ENCODE data around the gene MARCHF2.
A peak's percentile ranks its signal among the peaks of the same experiment; 100 is the strongest.

MARCHF2 gene

DNA sequence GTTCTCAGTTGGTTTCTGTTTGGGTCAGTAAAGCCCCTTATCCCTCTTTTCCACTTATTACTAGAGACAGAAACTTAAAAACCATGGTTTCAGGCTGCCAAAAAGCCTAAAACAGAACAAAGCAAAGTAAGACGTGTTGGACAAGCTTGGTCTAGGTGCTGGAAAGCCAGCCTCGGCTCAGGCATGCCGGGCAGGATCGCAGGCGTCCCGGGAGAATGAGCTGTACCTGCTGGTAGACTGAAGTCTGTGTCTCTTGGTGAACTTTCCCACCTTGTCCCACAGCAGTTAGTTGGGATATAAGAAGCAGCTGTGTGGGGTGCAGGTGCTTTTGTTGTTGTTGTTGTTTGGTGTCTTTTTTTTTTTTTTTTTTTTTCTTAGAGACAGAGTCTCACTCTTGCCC, 68.5 kb downstream of the MARCHF2 start:
- DNase-seq, result no peak

GRCh38 chr19:8482696-8483095, 69.6 kb downstream of the MARCHF2 start:
- DNase-seq, result no peak

GRCh38 chr19:8483165-8483564, 70.1 kb downstream of the MARCHF2 start:
- no peak for DNase-seq

DNA sequence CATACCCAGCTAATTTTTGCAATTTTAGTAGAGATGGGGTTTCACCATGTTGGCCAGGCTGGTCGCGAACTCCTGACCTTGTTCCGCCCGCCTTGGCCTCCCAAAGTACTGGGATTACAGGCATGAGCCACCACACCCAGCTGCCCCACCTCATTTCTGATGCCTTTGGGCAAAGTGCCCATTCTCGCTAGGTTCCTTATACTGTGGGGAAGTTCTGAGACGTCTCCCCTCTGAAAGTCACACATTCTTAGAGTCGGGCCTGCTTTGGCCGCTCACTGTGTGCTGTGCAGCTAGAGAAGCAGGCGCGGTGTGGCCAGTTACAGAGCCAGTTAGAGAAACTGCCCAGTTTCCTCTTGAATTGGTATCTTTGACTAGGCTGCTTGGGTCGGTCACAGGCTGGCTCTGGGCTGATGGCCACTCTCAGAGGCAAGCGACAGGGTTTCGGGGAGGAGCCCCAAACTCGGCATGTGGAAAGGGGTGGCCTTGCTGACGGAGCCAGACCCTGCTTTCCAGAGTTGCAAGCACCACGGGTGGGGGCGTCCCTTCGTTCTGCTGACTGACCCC, 71.3 kb downstream of the MARCHF2 start:
- no peak for DNase-seq

DNA sequence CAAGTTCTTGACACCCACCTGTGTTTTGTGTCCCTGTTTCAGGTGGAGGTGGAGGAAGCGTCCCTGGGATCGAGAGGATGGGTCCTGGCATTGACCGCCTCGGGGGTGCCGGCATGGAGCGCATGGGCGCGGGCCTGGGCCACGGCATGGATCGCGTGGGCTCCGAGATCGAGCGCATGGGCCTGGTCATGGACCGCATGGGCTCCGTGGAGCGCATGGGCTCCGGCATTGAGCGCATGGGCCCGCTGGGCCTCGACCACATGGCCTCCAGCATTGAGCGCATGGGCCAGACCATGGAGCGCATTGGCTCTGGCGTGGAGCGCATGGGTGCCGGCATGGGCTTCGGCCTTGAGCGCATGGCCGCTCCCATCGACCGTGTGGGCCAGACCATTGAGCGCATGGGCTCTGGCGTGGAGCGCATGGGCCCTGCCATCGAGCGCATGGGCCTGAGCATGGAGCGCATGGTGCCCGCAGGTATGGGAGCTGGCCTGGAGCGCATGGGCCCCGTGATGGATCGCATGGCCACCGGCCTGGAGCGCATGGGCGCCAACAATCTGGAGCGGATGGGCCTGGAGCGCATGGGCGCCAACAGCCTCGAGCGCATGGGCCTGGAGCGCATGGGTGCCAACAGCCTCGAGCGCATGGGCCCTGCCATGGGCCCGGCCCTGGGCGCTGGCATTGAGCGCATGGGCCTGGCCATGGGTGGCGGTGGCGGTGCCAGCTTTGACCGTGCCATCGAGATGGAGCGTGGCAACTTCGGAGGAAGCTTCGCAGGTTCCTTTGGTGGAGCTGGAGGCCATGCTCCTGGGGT, 72.7 kb downstream of the MARCHF2 start:
- DNase-seq, result no peak

GRCh38 chr19:8486661-8487136, 73.6 kb downstream of the MARCHF2 start:
- DNase-seq, result no peak

GRCh38 chr19:8487137-8487851, 74.2 kb downstream of the MARCHF2 start:
- peak; percentile 68 for DNase-seq

GRCh38 chr19:8488365-8488764, 75.3 kb downstream of the MARCHF2 start:
- DNase-seq, result no peak
